ENCODE results near the gene LPCAT3. TPM values are rescaled to one million over a fixed set of nuclear protein-coding genes. Genes with fewer than 3 reads are reported as not detected.

Gene LPCAT3
- total RNA-seq, 2 experiments from 2014 or later, result 18.3 to 20.5 TPM

- Mint-ChIP-seq H3K27ac (peak overlapping the region; percentile 97), H3K36me3 (peaks cover 86% of the 10 kb centered on the region), H3K27me3 (no peaks in the 10 kb centered on the region), H3K9me3 (no peaks in the 10 kb centered on the region), H3K4me1 (ENCODE audit: low read depth) (peaks cover 75% of the 10 kb centered on the region), H3K4me3 (peak overlapping the region; percentile 98)
- ChIA-PET CTCF (interaction anchor here (1.0 to 15.9 kb wide), 5 partner anchors 4 to 84 kb away, joined by 3 to 586 read pairs (median 63); partner anchors contain the start of genes C12orf57, PTPN6 and RNU7-1), POLR2A (interaction anchor here (0.6 to 13.2 kb wide), 4 partner anchors 8 to 103 kb away, joined by 3 to 507 read pairs (median 6); partner anchors contain the start of genes C12orf57, PTPN6 and RNU7-1)
- peak; percentile 56 for DNase-seq
- intact Hi-C loops (cut with micrococcal nuclease), result no loop called here
Measured at GRCh38 chr12:6956021-6956727, 62.1 kb downstream of the LPCAT3 start.

- Mint-ChIP-seq H3K27ac (peak overlapping the region; percentile 97), H3K4me3 (peak overlapping the region; percentile 98), H3K27me3 (no peaks in the 10 kb centered on the region), H3K36me3 (peaks cover 82% of the 10 kb centered on the region), H3K9me3 (no peaks in the 10 kb centered on the region), H3K4me1 (ENCODE audit: low read depth) (peaks cover 71% of the 10 kb centered on the region)
- ChIA-PET CTCF (interaction anchor here (0.6 to 15.9 kb wide), 6 partner anchors 5 to 83 kb away, joined by 3 to 586 read pairs (median 3); partner anchors contain the start of genes C12orf57, PTPN6 and RNU7-1), POLR2A (interaction anchor here (0.6 to 13.2 kb wide), 3 partner anchors 8 to 103 kb away, joined by 3 to 507 read pairs (median 8); partner anchors contain the start of genes C12orf57, PTPN6 and RNU7-1)
- no peak for DNase-seq
- intact Hi-C loops (cut with micrococcal nuclease), result no loop called here
Measured at GRCh38 chr12:6955108-6956020, 62.9 kb downstream of the LPCAT3 start.

- Mint-ChIP-seq H3K36me3 (peaks cover 76% of the 10 kb centered on the region), H3K4me1 (ENCODE audit: low read depth) (peaks cover 71% of the 10 kb centered on the region), H3K4me3 (peak overlapping the region; percentile 98), H3K27me3 (no peaks in the 10 kb centered on the region), H3K27ac (peak overlapping the region; percentile 97), H3K9me3 (no peaks in the 10 kb centered on the region)
- DNase-seq, result no peak
- ChIA-PET CTCF (interaction anchor here (0.6 to 15.9 kb wide), 5 partner anchors 5 to 17 kb away, joined by 3 to 586 read pairs (median 3); partner anchors contain the start of genes C12orf57, PTPN6 and RNU7-1), POLR2A (interaction anchor here (0.8 to 13.2 kb wide), 3 partner anchors 7 to 103 kb away, joined by 3 to 507 read pairs (median 8); partner anchors contain the start of genes C12orf57, PTPN6 and RNU7-1)
- intact Hi-C loops (cut with micrococcal nuclease), result no loop called here
Measured at GRCh38 chr12:6954316-6955107, 63.8 kb downstream of the LPCAT3 start.

GRCh38 chr12:6953442-6954315 lies 64.6 kb downstream of the LPCAT3 start:
- intact Hi-C loops (cut with micrococcal nuclease), result loop anchor here (1.0 kb wide), 2 partner anchors 8 to 9 kb away; partner anchors contain the start of gene C12orf57
- ChIA-PET CTCF (interaction anchor here (1.0 to 15.9 kb wide), 5 partner anchors 4 to 154 kb away, joined by 3 to 586 read pairs (median 13); partner anchors contain the start of genes C12orf57, C1RL, PTPN6 and RNU7-1), POLR2A (interaction anchor here (0.7 to 13.2 kb wide), 6 partner anchors 6 to 102 kb away, joined by 3 to 507 read pairs (median 28); partner anchors contain the start of genes C12orf57, PTPN6 and RNU7-1)
- peaks cover 71% of the 10 kb centered on the region for H3K4me1 Mint-ChIP-seq (ENCODE audit: low read depth)
- H3K27ac Mint-ChIP-seq, result peak overlapping the region; percentile 97
- DNase-seq, result peak; percentile 91
- H3K27me3 Mint-ChIP-seq, result no peaks in the 10 kb centered on the region
- H3K36me3 Mint-ChIP-seq, result peaks cover 68% of the 10 kb centered on the region
- H3K4me3 Mint-ChIP-seq, result peak overlapping the region; percentile 98
- no peaks in the 10 kb centered on the region for H3K9me3 Mint-ChIP-seq

- intact Hi-C loops (cut with micrococcal nuclease), result loop anchor here (1.0 kb wide), 2 partner anchors 8 to 9 kb away; partner anchors contain the start of gene C12orf57
- H3K27me3 Mint-ChIP-seq, result no peaks in the 10 kb centered on the region
- H3K27ac Mint-ChIP-seq, result peak overlapping the region; percentile 97
- DNase-seq, result peak; percentile 44
- no peaks in the 10 kb centered on the region for H3K9me3 Mint-ChIP-seq
- peak overlapping the region; percentile 98 for H3K4me3 Mint-ChIP-seq
- ChIA-PET CTCF (interaction anchor here (0.8 to 15.9 kb wide), 9 partner anchors 7 to 155 kb away, joined by 3 to 586 read pairs (median 5); partner anchors contain the start of genes C12orf57, C1RL and RNU7-1), POLR2A (interaction anchor here (0.7 to 11.8 kb wide), 5 partner anchors 7 to 29 kb away, joined by 3 to 507 read pairs (median 19); partner anchors contain the start of genes C12orf57 and RNU7-1)
- H3K36me3 Mint-ChIP-seq, result peaks cover 61% of the 10 kb centered on the region
- H3K4me1 Mint-ChIP-seq (ENCODE audit: low read depth), result peaks cover 70% of the 10 kb centered on the region
Measured at GRCh38 chr12:6952863-6953441, 65.3 kb downstream of the LPCAT3 start.

GRCh38 chr12:6952121-6952862 lies 66.0 kb downstream of the LPCAT3 start:
- no peak for DNase-seq
- ChIA-PET CTCF (interaction anchor here (0.8 to 15.9 kb wide), 9 partner anchors 8 to 156 kb away, joined by 3 to 586 read pairs (median 5); partner anchors contain the start of genes C12orf57, C1RL and RNU7-1), POLR2A (interaction anchor here (0.8 to 11.8 kb wide), 5 partner anchors 8 to 23 kb away, joined by 3 to 507 read pairs (median 19); partner anchors contain the start of genes C12orf57 and RNU7-1)
- Mint-ChIP-seq H3K27me3 (no peaks in the 10 kb centered on the region), H3K36me3 (peaks cover 58% of the 10 kb centered on the region), H3K4me3 (peak overlapping the region; percentile 98), H3K4me1 (ENCODE audit: low read depth) (peaks cover 70% of the 10 kb centered on the region), H3K9me3 (no peaks in the 10 kb centered on the region), H3K27ac (peak overlapping the region; percentile 97)
- intact Hi-C loops (cut with micrococcal nuclease), result no loop called here

- H3K36me3 Mint-ChIP-seq, result peaks cover 54% of the 10 kb centered on the region
- intact Hi-C loops (cut with micrococcal nuclease), result no loop called here
- POLR2A ChIA-PET, result interaction anchor here (0.8 to 11.8 kb wide), 6 partner anchors 8 to 85 kb away, joined by 3 to 507 read pairs (median 14); partner anchors contain the start of genes C12orf57 and RNU7-1
- H3K27ac Mint-ChIP-seq, result peak overlapping the region; percentile 97
- peaks cover 69% of the 10 kb centered on the region for H3K4me1 Mint-ChIP-seq (ENCODE audit: low read depth)
- H3K9me3 Mint-ChIP-seq, result no peaks in the 10 kb centered on the region
- H3K27me3 Mint-ChIP-seq, result no peaks in the 10 kb centered on the region
- peak; percentile 50 for DNase-seq
- peak overlapping the region; percentile 98 for H3K4me3 Mint-ChIP-seq
- CTCF ChIA-PET, result interaction anchor here (0.6 to 15.9 kb wide), 9 partner anchors 8 to 156 kb away, joined by 3 to 586 read pairs (median 5); partner anchors contain the start of genes C12orf57, C1RL and RNU7-1
Measured at GRCh38 chr12:6951551-6952120, 66.6 kb downstream of the LPCAT3 start.

GRCh38 chr12:6950811-6951540 lies 67.3 kb downstream of the LPCAT3 start, which contains the start of gene PTPN6:
Gene PTPN6, plus strand, starts transcription at chr12:6951356. Its CDS starts 157 bp downstream, at chr12:6951513.
- no peaks in the 10 kb centered on the region for H3K27me3 Mint-ChIP-seq
- POLR2A ChIA-PET, result interaction anchor here (0.8 to 11.8 kb wide), 5 partner anchors 7 to 85 kb away, joined by 3 to 507 read pairs (median 19); partner anchors contain the start of genes C12orf57 and RNU7-1
- H3K27ac Mint-ChIP-seq, result peak within 1 kb of the TSS; percentile 97
- CTCF ChIA-PET, result interaction anchor here (0.6 to 15.9 kb wide), 4 partner anchors 9 to 157 kb away, joined by 3 to 586 read pairs (median 10); partner anchors contain the start of gene C1RL
- H3K9me3 Mint-ChIP-seq, result no peaks in the 10 kb centered on the region
- H3K36me3 Mint-ChIP-seq, result peaks cover 50% of the 10 kb centered on the region
- peak; percentile 76 for DNase-seq
- peak within 1 kb of the TSS; percentile 98 for H3K4me3 Mint-ChIP-seq
- H3K4me1 Mint-ChIP-seq (ENCODE audit: low read depth), result peaks cover 63% of the 10 kb centered on the region
- intact Hi-C loops (cut with micrococcal nuclease), result no loop called here

Measured in activated CD4-positive, alpha-beta memory T cell treated with anti-CD3 and anti-CD28 coated beads for 36 hours (primary cell).